RWPE2 (cell line): ENCODE results near the gene LRRC14B.

Source experiments
- ATAC-seq: fragments of 200-7000 bp; cut with Tn5 transposase; 3 replicates; pipeline ENCODE4 v1.9.1; 2021; ENCODE audit warnings: low read depth
- DNase-seq: peaks from one replicate; pipeline ENCODE4 v3.0.0-alpha.2; 2020; ENCODE audit warnings: low spot score
- H3K27ac ChIP-seq: fragments of 450-650 bp; 2 replicates; pipeline ENCODE4 v1.5.1; 2017; ENCODE audit warnings: mild to moderate bottlenecking; ENCODE audit not compliant: poor library complexity, severe bottlenecking
- H3K27me3 ChIP-seq: fragments of 250-450 bp; sonication (Bioruptor Pico); 2 replicates; pipeline ENCODE4 v1.5.1; 2021; ENCODE audit warnings: mild to moderate bottlenecking, moderate library complexity; ENCODE audit not compliant: insufficient read depth, poor library complexity, severe bottlenecking
- H3K36me3 ChIP-seq: fragments of 250-450 bp; sonication (Bioruptor Pico); 2 replicates; pipeline ENCODE4 v1.5.1; 2020; ENCODE audit warnings: low read depth, mild to moderate bottlenecking, moderate library complexity
- H3K4me1 ChIP-seq: fragments of 250-450 bp; sonication (Bioruptor Pico); 2 replicates; pipeline ENCODE4 v1.5.1; 2021; ENCODE audit warnings: mild to moderate bottlenecking, moderate library complexity; ENCODE audit not compliant: insufficient read depth, poor library complexity, severe bottlenecking
- H3K4me3 ChIP-seq: fragments of 250-450 bp; sonication (Bioruptor Pico); 2 replicates; pipeline ENCODE4 v1.5.1; 2021; ENCODE audit warnings: mild to moderate bottlenecking, moderate library complexity; ENCODE audit not compliant: severe bottlenecking
- H3K9me3 ChIP-seq: fragments of 250-450 bp; sonication (Bioruptor Pico); 2 replicates; pipeline ENCODE4 v1.5.1; 2021; ENCODE audit warnings: mild to moderate bottlenecking, moderate library complexity; ENCODE audit not compliant: severe bottlenecking
- CTCF ChIP-seq: fragments of 450-650 bp; IDR thresholded peaks from one replicate; pipeline ENCODE4 v1.5.1; 2017; ENCODE audit warnings: mild to moderate bottlenecking, moderate library complexity; ENCODE audit not compliant: poor library complexity, severe bottlenecking

The LRRC14B gene

GRCh38 chr5:190366-191035, 794 bp upstream of the LRRC14B start:
- TF ChIP-seq CTCF: no peak
- no peak overlapping the region for H3K27ac ChIP-seq
- no peak for ATAC-seq
- no peak overlapping the region for H3K4me3 ChIP-seq
- DNase-seq: peak; percentile 61
- H3K4me1 ChIP-seq: no peaks in the 10 kb centered on the region
- H3K27me3 ChIP-seq: peaks cover 7% of the 10 kb centered on the region
- H3K9me3 ChIP-seq: no peaks in the 10 kb centered on the region
- no peaks in the 10 kb centered on the region for H3K36me3 ChIP-seq

- no peak for TF ChIP-seq CTCF
- DNase-seq (peak; percentile 68), ATAC-seq (no peak)
- Histone ChIP-seq H3K27me3 (peaks cover 7% of the 10 kb centered on the region), H3K36me3 (no peaks in the 10 kb centered on the region), H3K4me1 (no peaks in the 10 kb centered on the region), H3K27ac (no peak overlapping the region), H3K4me3 (no peak overlapping the region), H3K9me3 (no peaks in the 10 kb centered on the region)
Measured at GRCh38 chr5:191949-192690, 825 bp downstream of the LRRC14B start.

- Histone ChIP-seq H3K4me3 (no peak overlapping the region), H3K27me3 (peaks cover 7% of the 10 kb centered on the region), H3K36me3 (no peaks in the 10 kb centered on the region), H3K4me1 (no peaks in the 10 kb centered on the region), H3K27ac (no peak overlapping the region), H3K9me3 (no peaks in the 10 kb centered on the region)
- ATAC-seq: no peak
- DNase-seq: peak; percentile 54
- TF ChIP-seq CTCF: no peak
Measured at GRCh38 chr5:192691-192969, 1.3 kb downstream of the LRRC14B start.

- H3K27ac ChIP-seq: no peak overlapping the region
- no peaks in the 10 kb centered on the region for H3K36me3 ChIP-seq
- TF ChIP-seq CTCF: no peak
- ATAC-seq (no peak), DNase-seq (no peak)
- no peaks in the 10 kb centered on the region for H3K9me3 ChIP-seq
- H3K4me1 ChIP-seq: no peaks in the 10 kb centered on the region
- H3K4me3 ChIP-seq: no peak overlapping the region
- H3K27me3 ChIP-seq: peaks cover 7% of the 10 kb centered on the region
Measured at GRCh38 chr5:192970-193831, 1.9 kb downstream of the LRRC14B start.
